ENCODE measurements around the gene ZNF618.

Gene ZNF618

GRCh38 chr9:114002271-114002985 is 126.3 kb downstream of the ZNF618 start:
- DNase-seq (ENCODE audit: low read depth), result no peak

- DNase-seq (ENCODE audit: low read depth), result no peak
Measured at GRCh38 chr9:114002986-114003350, 126.9 kb downstream of the ZNF618 start.

GRCh38 chr9:114003351-114003750 is 127.2 kb downstream of the ZNF618 start:
- no peak for DNase-seq (ENCODE audit: low read depth)

GRCh38 chr9:114003758-114004157 is 127.6 kb downstream of the ZNF618 start:
- no peak for DNase-seq (ENCODE audit: low read depth)

GRCh38 chr9:114004221-114004716 is 128.2 kb downstream of the ZNF618 start:
- DNase-seq (ENCODE audit: low read depth), result no peak

GRCh38 chr9:114005371-114006154 is 129.5 kb downstream of the ZNF618 start:
- DNase-seq (ENCODE audit: low read depth), result no peak

GRCh38 chr9:114006155-114006550 is 130.0 kb downstream of the ZNF618 start:
- no peak for DNase-seq (ENCODE audit: low read depth)

- no peak for DNase-seq (ENCODE audit: low read depth)
Measured at GRCh38 chr9:114006931-114007691, 131.0 kb downstream of the ZNF618 start.

GRCh38 chr9:114007991-114008666 is 132.0 kb downstream of the ZNF618 start:
- DNase-seq (ENCODE audit: low read depth), result no peak

- DNase-seq (ENCODE audit: low read depth), result no peak
Measured at GRCh38 chr9:114008667-114009410, 132.7 kb downstream of the ZNF618 start.

GRCh38 chr9:114011313-114011712 is 135.2 kb downstream of the ZNF618 start:
- no peak for DNase-seq (ENCODE audit: low read depth)

- DNase-seq (ENCODE audit: low read depth), result no peak
Measured at GRCh38 chr9:114012126-114012525, 136.0 kb downstream of the ZNF618 start.

- no peak for DNase-seq (ENCODE audit: low read depth)
Measured at GRCh38 chr9:114014044-114014443, 137.9 kb downstream of the ZNF618 start.

- DNase-seq (ENCODE audit: low read depth), result no peak
Measured at GRCh38 chr9:114015607-114016006, 139.5 kb downstream of the ZNF618 start.

GRCh38 chr9:114016101-114016500 is 140.0 kb downstream of the ZNF618 start:
- no peak for DNase-seq (ENCODE audit: low read depth)

- DNase-seq (ENCODE audit: low read depth), result no peak
Measured at GRCh38 chr9:114016629-114017423, 140.7 kb downstream of the ZNF618 start.

- no peak for DNase-seq (ENCODE audit: low read depth)
Measured at GRCh38 chr9:114017741-114018715, 141.9 kb downstream of the ZNF618 start.

- no peak for DNase-seq (ENCODE audit: low read depth)
Measured at GRCh38 chr9:114021578-114021977, 145.5 kb downstream of the ZNF618 start.

GRCh38 chr9:114023961-114024360 is 147.9 kb downstream of the ZNF618 start:
- no peak for DNase-seq (ENCODE audit: low read depth)

Data from stimulated activated CD8-positive, alpha-beta memory T cell treated with anti-CD3 and anti-CD28 coated beads, Interleukin-4, amount 100 ng/mL, for 24 hours (primary cell).